Tibial nerve (tissue), 4 donors: ENCODE results near the gene DHRS1. TPM values are rescaled to one million over a fixed set of nuclear protein-coding genes. Genes with fewer than 3 reads are reported as not detected.
A peak's percentile ranks its signal among the peaks of the same experiment; 100 is the strongest.

Source experiments
- DNase-seq, 2 donors: peaks; one replicate each; pipeline ENCODE4 v3.0.0-alpha.2; 2019; ENCODE audit warnings: low spot score in 2 of 2
- H3K27ac ChIP-seq, 4 donors: fragments of 200-600 bp; sonication (generic) in 3 of 4; one replicate each; pipeline ENCODE4 v1.5.1; 2017 to 2019; ENCODE audit warnings: mild to moderate bottlenecking in 1 of 4
- H3K27me3 ChIP-seq, 2 donors: fragments of 200-600 bp; sonication (generic) in 1 of 2; one replicate each; pipeline versions ENCODE4 v1.5.1 to v1.6.0; 2017 to 2019
- H3K36me3 ChIP-seq, 3 donors: fragments of 200-600 bp; sonication (generic); one replicate each; pipeline ENCODE4 v1.5.1; 2018 to 2019
- H3K4me1 ChIP-seq, 4 donors: fragments of 200-600 bp; sonication (generic) in 3 of 4; one replicate each; pipeline ENCODE4 v1.5.1; 2017 to 2019
- H3K4me3 ChIP-seq, 4 donors: fragments of 200-600 bp; sonication (generic) in 3 of 4; one replicate each; pipeline ENCODE4 v1.5.1; 2017 to 2019; ENCODE audit warnings: mild to moderate bottlenecking in 1 of 4, moderate library complexity in 1 of 4
- H3K9me3 ChIP-seq, 4 donors: fragments of 200-600 bp; sonication (generic) in 3 of 4; one replicate each; pipeline ENCODE4 v1.5.1; 2017 to 2019
- EP300 ChIP-seq, 2 donors: sonication (generic); formaldehyde crosslinking; IDR thresholded peaks; one replicate each; pipeline ENCODE4 v1.6.1; 2017; ENCODE audit warnings: antibody characterized with exemption in 2 of 2, mild to moderate bottlenecking in 1 of 2
- POLR2A ChIP-seq, 2 donors: fragments of 450-650 bp; IDR thresholded peaks; one replicate each; pipeline ENCODE4 v1.6.1; 2017; ENCODE audit warnings: antibody characterized with exemption in 2 of 2, mild to moderate bottlenecking in 2 of 2, moderate library complexity in 2 of 2
- WGBS, 2 donors: methylation state at CpG; one replicate each; pipeline ENCODE4 v1.1.5; 2018; 5-methylcytosine and 5-hydroxymethylcytosine counted together
- total RNA-seq, 4 donors: library from RNA; depleted of rRNA; stranded (reverse); fragments of >200 nt; gene quantifications; one replicate each; pipeline ENCODE4 v1.1.0, GENCODE V29; 2016
- TF ChIP-seq, protein P1 (sequence below), 5 experiments: fragments of 200-600 bp in 3 of 5; fragments of 450-650 bp in 2 of 5; sonication (generic) in 3 of 5; IDR thresholded peaks; one replicate each; pipeline ENCODE4 v1.5.1; 2016 to 2019; ENCODE audit warnings: antibody characterized with exemption in 5 of 5, mild to moderate bottlenecking in 3 of 5, moderate library complexity in 2 of 5

Gene DHRS1
- total RNA-seq, 4 donors from 2014 or later = 15.7 to 43.5 (median 22.6) TPM

DNA sequence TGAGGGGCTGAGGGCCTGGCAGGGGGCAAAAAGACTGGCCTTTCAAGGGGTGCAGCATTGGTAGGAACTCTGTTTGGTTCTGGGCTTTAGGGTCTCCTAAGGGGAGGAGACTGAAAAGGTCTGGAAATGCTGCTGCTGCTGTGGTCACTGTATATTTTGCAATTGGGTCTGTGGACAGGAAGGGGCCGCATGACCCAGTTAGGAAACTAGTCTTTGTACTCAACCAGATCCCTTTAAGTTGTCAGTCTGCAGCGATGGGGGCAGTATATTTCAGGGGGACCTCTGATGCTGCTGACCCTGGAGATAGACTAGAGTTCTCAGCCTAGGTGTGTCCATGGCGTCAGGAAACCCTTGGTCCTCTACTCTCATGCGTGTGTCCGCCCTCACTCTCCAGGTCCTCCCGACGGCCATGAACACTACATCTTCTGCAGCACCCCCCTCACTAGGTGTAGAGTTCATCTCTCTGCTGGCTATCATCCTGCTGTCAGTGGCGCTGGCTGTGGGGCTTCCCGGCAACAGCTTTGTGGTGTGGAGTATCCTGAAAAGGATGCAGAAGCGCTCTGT lies 15.7 kb upstream of the DHRS1 start:
- H3K36me3 ChIP-seq = no peaks in the 10 kb centered on the region
- peaks cover 0 to 63% (median 27%) of the 10 kb centered on the region in 4 donors for H3K4me1 ChIP-seq
- H3K27me3 ChIP-seq = peaks cover 0 to 22% of the 10 kb centered on the region in 2 donors
- WGBS, 2 donors = 78 to 83% methylated on average over 10 of the region's 10 CpGs
- peak overlapping the region in 1 of 4 donors; percentile 79 for H3K27ac ChIP-seq
- H3K4me3 ChIP-seq = no peak overlapping the region
- TF ChIP-seq EP300 (IDR thresholded peaks at IDR 0.05) = no peak
- no peaks in the 10 kb centered on the region for H3K9me3 ChIP-seq
- DNase-seq = no peak

DNA sequence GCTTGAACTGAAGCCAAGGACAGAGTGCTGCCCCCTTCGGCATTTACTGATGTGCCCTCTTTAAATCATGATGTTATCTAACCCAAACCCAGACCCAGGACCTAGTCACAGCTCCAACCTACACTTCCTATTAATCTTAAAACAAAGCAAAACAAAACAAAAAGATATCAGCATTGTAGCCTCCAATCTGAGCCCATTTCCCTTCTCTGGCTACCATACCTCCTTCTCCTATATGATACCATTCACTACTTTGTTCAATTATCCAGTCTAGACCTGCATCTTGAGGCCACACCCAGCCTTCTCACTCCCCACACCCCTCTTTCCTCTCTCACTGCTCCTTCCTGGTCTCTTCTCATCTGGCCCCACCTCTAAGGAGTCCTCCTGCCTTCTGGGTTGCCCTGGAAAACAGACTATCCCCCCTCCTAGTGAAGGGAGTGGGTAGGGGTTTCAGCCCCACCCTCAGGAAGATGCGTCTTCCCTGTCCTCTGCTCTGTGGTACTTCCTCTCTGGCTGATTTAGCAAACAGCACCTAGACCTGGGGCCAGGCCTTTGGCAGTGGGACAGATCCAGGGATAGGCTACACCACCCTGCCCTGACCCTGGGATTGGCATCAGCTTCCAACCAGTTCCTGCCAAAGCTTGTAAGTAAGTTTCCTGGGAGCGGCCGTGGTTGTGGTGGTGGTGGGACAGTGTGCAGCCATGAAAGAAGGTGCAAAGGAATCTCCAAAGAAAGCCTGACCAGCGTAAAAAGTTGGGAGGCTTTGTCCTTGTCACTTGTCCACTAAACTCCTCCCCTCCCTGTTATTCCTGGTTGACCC lies 15.0 kb upstream of the DHRS1 start:
- Histone ChIP-seq H3K4me3 (no peak overlapping the region), H3K27me3 (peaks cover 0 to 20% of the 10 kb centered on the region in 2 donors), H3K36me3 (no peaks in the 10 kb centered on the region), H3K4me1 (peaks cover 0 to 71% (median 33%) of the 10 kb centered on the region in 4 donors), H3K27ac (peak overlapping the region in 2 of 4 donors; percentile 32 to 79), H3K9me3 (no peaks in the 10 kb centered on the region)
- TF ChIP-seq EP300 (IDR thresholded peaks at IDR 0.05) (no peak), POLR2A (IDR thresholded peaks at IDR 0.05) (no peak)
- TF ChIP-seq, protein P1, sequence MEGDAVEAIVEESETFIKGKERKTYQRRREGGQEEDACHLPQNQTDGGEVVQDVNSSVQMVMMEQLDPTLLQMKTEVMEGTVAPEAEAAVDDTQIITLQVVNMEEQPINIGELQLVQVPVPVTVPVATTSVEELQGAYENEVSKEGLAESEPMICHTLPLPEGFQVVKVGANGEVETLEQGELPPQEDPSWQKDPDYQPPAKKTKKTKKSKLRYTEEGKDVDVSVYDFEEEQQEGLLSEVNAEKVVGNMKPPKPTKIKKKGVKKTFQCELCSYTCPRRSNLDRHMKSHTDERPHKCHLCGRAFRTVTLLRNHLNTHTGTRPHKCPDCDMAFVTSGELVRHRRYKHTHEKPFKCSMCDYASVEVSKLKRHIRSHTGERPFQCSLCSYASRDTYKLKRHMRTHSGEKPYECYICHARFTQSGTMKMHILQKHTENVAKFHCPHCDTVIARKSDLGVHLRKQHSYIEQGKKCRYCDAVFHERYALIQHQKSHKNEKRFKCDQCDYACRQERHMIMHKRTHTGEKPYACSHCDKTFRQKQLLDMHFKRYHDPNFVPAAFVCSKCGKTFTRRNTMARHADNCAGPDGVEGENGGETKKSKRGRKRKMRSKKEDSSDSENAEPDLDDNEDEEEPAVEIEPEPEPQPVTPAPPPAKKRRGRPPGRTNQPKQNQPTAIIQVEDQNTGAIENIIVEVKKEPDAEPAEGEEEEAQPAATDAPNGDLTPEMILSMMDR (IDR thresholded peaks at IDR 0.05) = no peak
- 66 to 76% methylated on average over 5 of the region's 5 CpGs for WGBS, 2 donors
- DNase-seq = no peak

DNA sequence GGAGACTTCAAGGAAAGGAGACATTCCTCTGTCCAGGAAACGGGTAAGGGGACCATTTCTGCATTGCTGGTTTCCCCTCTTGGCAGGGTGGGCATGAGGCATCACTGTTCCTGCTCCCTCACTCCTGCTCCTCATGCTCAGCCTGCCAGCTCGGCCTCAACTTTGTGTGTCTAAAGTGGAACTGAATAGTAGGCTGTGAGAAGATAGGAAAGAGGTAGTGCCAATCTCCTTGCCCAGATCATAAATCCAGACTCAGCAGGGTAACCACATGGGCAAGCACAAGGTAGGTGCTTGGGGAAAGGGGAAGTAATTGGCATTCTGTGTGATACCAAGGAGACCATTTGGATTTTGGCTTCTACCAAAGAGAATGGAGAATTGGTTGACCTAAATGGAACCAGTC lies 14.3 kb upstream of the DHRS1 start:
- no peaks in the 10 kb centered on the region for H3K36me3 ChIP-seq
- no peak for DNase-seq
- 63 to 82% methylated on average over 2 of the region's 2 CpGs for WGBS, 2 donors
- no peak for TF ChIP-seq EP300 (IDR thresholded peaks at IDR 0.05)
- no peak for TF ChIP-seq POLR2A (IDR thresholded peaks at IDR 0.05)
- peak overlapping the region in 2 of 4 donors; percentile 48 to 79 for H3K27ac ChIP-seq
- no peaks in the 10 kb centered on the region for H3K9me3 ChIP-seq
- H3K4me3 ChIP-seq = no peak overlapping the region
- H3K27me3 ChIP-seq = peaks cover 0 to 16% of the 10 kb centered on the region in 2 donors
- H3K4me1 ChIP-seq = peaks cover 0 to 74% (median 34%) of the 10 kb centered on the region in 4 donors

DNA sequence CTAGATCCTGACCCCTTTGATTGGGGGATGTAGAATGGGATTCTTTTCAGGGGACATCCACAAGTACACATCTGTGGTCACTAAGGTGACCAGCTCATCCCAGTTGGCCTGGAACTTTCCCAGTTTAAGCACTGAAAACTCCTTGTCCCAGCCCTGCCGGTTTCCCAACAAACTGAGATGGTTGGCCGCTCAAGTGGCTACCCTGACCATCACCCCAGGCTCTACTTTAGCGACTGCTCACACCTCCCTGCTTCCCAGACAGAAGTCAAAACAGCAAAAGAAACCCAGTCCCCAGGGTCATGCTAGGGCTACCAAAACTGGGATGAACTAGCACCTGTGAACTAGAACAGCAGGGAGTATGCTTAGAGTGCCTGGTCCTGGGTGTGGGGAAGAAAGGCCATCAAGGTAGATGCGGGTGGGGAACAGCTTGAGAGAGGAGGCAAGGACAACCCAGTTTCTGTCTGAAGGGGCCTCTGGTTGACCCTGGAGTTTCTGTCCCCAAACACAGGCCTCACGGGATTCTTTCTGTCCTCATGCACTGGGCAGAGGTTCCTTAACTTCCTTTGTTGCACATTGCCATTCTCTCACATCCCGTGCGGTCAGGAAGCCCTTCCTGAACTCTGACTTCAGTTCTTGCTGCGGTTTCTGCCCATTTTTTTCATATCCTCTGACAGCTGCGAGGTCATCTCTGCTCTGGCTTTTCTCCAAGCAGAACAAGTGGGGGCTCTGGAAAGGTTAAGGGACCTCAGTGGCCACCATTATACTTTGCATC lies 13.3 kb upstream of the DHRS1 start:
- Histone ChIP-seq H3K4me1 (peaks cover 0 to 82% (median 34%) of the 10 kb centered on the region in 4 donors), H3K27ac (peak overlapping the region in 3 of 4 donors; percentile 79 to 90 (median 80)), H3K4me3 (no peak overlapping the region), H3K9me3 (no peaks in the 10 kb centered on the region), H3K36me3 (peaks cover 0 to 3% (median 0%) of the 10 kb centered on the region in 3 donors), H3K27me3 (peaks cover 0 to 13% of the 10 kb centered on the region in 2 donors)
- TF ChIP-seq, protein P1 (IDR thresholded peaks at IDR 0.05) = no peak
- peak; percentile 16 to 73 for TF ChIP-seq EP300 (IDR thresholded peaks at IDR 0.05)
- DNase-seq = no peak
- 56 to 58% methylated on average over 9 of the region's 9 CpGs for WGBS, 2 donors

DNA sequence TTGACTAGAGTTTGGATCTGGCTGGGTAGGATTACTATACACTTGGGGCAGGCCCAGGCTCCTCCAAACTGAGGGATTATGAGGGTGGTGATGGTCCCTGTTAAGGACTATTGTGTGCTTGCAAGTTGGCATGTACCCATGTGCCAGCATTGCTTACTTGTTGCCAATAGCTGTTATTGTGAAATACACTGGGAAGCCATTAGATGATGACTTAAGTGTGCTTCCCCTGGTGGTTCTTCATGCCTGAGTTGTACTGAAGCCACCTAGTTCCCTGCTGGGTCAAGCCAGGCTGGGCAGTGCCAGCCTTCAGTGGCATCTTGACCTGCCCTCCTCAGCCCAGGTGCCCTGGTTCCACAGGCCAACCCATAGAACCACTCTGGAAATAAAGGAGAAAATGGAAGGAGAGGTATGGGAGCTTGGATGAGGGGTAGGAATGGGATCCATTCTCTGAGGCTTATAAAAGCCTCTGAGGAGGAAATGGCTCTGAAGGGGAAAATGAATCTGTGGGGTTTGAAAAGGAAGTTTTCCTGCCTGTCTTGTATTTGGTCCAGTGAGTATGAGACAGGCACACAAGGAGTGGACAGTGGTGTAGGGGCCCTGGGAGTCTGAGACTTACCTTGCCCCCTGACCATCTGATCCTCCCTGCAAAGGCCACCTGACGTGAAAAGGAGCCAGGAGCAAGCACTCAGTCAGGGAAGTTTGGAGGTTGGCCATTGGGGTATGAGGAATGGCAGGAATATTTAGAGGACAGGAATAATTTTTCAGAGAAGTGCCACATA lies 12.4 kb upstream of the DHRS1 start:
- DNase-seq = no peak
- H3K27ac ChIP-seq = peak overlapping the region in 3 of 4 donors; percentile 79 to 90 (median 80)
- H3K4me3 ChIP-seq = peak overlapping the region; percentile 41 to 76 (median 58)
- no peak for TF ChIP-seq POLR2A (IDR thresholded peaks at IDR 0.05)
- TF ChIP-seq, protein P1 (IDR thresholded peaks at IDR 0.05) = no peak
- no peak for TF ChIP-seq EP300 (IDR thresholded peaks at IDR 0.05)
- H3K36me3 ChIP-seq = peaks cover 0 to 10% (median 6%) of the 10 kb centered on the region in 3 donors
- H3K4me1 ChIP-seq = peaks cover 0 to 83% (median 35%) of the 10 kb centered on the region in 4 donors
- 89 to 96% methylated on average over 1 of the region's 1 CpG for WGBS, 2 donors
- H3K27me3 ChIP-seq = peaks cover 0 to 13% of the 10 kb centered on the region in 2 donors
- H3K9me3 ChIP-seq = no peaks in the 10 kb centered on the region
